Raji (cell line): ENCODE data around the gene SPAG4.

Experiments used
- POLR2A ChIP-seq: IDR thresholded peaks from 2 replicates; pipeline ENCODE4 v1.6.1; 2011; ENCODE audit warnings: low read depth, low read length, control low read depth; ENCODE audit not compliant: insufficient read depth

SPAG4 gene

DNA sequence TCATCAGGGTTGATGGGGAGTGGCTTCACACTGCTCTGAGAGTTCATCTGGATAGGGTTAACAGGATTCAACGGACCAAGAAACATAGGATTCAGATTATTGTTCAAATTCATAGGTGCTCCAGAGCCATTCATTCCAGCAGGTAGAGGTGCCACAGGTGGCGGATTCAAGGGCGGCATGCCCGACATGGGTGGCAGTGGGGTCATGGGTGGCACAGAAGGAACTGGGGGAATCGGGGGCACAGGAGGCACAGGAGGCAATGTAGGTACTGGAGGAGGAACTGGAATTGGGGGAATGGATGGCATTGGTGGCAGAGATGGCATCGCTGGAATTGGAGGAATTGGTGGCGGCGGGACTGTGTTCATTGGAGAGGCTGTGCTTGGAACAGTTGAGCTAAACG, 38.8 kb downstream of the SPAG4 start:
- TF ChIP-seq POLR2A: no peak

GRCh38 chr20:35657271-35657670, 41.6 kb downstream of the SPAG4 start:
- TF ChIP-seq POLR2A: no peak

GRCh38 chr20:35660122-35660937, 44.7 kb downstream of the SPAG4 start:
- no peak for TF ChIP-seq POLR2A

DNA sequence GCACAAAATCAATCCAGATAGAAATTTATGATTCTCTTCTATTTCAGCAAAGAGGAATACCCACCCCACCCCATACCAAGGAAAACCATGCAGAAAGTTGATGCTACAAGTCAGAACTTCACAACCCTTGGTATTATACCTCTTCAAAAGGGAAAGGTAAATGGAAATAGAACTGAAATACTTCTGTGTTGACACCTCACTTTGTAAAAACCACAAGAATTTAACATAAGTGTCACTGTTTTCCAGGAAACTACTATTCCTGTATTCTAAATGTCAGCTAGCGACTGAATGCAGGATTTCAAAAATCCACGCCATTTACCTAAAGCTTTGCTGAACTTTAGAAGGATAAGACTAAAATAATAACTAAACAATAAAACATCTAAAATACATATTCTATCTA, 45.4 kb downstream of the SPAG4 start:
- no peak for TF ChIP-seq POLR2A

- TF ChIP-seq POLR2A: no peak
Observed at GRCh38 chr20:35661908-35662307, 46.3 kb downstream of the SPAG4 start.

- no peak for TF ChIP-seq POLR2A
Observed at GRCh38 chr20:35662551-35662950, 46.9 kb downstream of the SPAG4 start.

DNA sequence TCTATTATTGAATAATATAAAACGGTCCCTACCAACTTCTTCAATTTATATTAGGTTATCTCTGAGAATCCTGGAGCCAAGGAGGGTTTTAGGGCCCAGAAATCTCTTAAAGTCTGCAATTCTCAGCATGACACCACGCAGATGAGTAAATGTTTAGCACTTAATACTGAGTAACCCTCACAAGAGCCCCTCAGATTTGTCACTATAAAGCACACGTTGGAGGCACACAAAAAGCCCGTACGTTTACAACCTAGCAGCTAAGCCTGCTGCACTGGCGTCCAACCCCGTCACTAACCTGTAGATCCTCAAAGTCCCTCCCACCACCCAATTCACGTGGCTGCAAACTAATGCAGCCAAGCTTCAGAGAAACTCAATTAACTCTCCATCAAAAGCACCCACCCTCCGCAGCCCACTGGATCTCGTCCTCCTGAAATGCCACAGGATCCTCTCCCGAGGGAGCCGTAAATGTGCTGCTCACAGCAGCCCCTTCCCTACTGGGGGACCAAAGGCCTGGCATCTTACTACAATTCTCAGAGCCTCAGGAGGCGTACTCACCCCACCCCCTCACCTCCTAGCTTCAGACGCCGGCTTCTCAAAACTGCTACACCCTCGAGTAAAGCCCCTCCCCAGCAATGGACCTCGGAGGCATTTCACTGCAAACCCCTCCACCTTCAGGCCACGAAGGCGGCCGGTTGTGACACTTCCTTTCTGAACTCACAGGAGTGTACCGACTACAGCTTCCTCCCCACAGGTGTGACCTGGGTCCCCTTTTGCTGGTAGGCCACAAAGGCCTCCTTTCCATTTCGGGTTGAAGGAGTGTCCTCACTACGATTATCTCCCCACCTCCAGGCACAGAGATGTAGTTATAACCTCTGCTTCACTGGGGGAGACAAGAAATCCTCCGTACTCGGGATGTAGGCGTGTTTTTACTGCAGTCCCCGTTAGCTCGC, 48.2 kb downstream of the SPAG4 start:
- TF ChIP-seq POLR2A: peak; percentile 31; the same call in 1 of the 2 replicates

DNA sequence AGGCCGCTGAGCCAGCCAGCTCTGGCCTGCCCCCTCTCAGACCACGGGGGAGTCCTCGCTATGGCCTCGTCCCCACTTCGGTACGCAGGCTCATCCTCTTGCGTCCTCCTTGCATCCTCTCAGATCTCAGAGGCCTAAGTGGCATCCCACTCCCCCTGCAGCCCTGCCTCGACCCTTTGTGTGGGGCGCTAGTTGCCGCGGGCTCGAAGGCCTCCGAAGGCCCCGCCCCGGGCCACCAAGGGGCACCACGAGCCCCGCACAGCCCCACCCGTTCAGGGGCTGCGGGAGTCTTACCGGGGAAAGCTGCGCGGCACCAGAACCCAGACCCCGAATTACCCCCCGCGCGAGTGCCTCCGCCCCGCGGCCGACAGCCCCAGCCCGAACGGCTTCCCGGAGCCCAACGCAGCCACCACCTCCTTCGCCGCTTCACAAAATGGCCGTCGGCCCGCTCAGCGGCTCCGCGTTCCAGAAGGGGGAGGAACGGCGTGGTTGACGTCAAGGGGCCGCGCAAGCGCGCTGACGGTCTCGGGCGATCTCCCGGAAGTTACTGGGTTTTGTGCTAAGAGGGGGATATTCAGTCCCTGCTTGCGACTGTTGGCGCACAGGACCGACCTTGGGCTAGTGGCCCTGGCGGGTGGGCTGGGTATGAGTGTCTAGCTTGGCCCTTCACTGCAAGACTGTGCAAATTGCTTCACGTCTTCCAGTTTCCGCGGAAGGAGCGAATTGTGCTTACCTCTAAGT, 49.0 kb downstream of the SPAG4 start, which contains the start of the genes CPNE1 and RBM12:
TSS of gene CPNE1 (minus strand) at position 435 of the 741 bp plus-strand sequence. CDS start 31,977 bp downstream, outside the sequence.
TSS of gene RBM12 (minus strand) at position 435 of the 741 bp plus-strand sequence. CDS start 9,578 bp downstream, outside the sequence.
- TF ChIP-seq POLR2A: peak; percentile 97

DNA sequence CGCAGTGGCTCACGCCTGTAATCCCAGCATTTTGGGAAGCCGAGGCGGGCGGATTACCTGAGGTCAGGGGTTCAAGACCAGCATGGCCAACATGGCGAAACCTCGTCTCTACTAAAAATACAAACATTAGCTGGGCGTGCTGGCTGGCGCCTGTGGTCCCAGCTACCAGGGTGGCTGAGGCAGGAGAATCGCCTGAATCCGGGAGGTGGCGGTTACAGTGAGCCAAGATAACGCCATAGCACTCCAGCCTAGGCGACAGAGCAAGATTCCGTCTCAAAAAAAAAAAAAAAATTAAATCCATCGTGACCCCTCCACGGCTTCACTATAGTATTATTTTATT, 50.3 kb downstream of the SPAG4 start:
- TF ChIP-seq POLR2A: no peak

DNA sequence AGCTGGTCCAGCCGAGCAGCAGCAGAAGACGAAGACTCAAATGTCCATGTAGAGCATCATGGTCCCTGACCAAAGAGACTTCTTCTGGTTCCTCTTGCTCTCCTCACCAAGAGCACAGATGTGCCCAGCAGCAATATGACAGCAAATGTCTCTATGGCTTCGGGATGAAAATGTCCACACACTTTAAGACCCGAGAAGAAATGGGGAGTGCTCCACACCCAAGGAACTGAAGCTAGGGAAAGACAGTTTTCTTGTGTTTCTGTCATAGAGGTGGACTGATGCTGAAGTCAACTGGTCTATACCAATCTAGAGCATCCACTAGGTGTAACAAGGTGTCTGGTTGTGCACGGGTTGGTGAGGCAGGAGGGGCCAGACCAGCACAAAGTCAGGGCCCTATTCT, 53.6 kb downstream of the SPAG4 start:
- no peak for TF ChIP-seq POLR2A

GRCh38 chr20:35669681-35670080, 54.1 kb downstream of the SPAG4 start:
- TF ChIP-seq POLR2A: no peak
